GM18907 (cell line): ENCODE results near the gene CKM.
"Not testable (repeated sequence)": the region's sequence is repeated elsewhere in the genome, so short reads cannot be mapped to it uniquely, and the experiment has no call there.

Source experiments
- ATAC-seq: cut with Tn5 transposase; IDR thresholded peaks from one replicate; pipeline ENCODE4 v1.9.1; 2021; ENCODE audit warnings: mild to moderate bottlenecking, moderate library complexity; ENCODE audit not compliant: unreplicated experiment

The CKM gene

DNA sequence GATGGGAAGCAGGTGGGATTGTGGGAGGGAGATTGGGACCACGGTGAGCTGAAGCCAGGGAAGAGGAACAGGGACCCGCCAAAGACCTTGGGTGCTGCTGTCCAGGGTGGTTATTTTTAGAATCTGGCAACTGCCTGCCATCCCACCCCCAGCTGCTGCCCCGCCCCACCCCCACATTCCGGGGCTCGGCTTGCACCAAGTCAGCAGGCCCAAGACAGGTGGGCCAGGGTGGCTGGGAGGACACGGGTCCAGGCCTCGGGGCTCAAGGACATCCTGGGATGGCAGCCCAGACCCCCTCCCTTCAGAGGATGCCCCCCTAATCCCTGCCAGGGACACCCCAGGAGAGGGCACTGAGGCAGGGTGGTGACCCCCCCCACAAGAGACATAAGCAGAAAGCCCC, 827 bp downstream of the CKM start:
- no peak for ATAC-seq

DNA sequence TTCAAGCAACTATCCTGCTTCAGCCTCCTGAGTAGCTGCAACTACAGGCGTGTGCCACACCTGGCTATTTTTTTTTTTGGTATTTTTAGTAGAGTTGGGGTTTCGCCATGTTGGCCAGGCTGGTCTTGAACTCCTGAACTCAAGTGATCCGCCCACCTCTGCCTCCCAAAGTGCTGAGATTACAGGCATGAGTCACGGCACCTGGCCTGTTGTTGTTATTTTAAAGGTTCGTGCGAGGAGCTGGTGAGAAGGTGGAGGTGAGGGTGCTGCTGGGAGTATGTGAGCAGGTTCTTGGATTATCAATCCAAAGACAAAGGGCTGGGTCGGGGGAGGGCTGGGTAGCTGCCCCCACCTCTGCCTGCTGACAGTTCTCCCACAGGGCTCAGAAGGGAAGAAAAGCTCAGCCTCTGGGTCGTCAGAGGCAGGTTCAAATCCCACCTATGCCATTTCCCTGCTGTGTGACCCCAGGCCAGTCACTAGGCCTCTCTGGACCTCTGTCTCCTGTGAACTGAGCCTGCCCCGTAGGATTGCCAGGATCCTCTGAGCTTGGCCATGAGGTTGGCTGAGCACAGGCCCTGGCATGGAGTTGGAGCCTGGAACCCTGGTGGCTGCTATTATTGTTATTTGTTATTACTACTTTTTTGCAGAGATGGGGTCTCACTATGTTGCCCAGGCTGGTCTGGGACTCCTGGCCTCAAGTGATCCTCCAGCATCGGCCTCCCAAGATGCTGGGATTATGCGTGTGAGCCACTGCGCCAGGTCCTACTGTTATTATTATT, 1.5 kb downstream of the CKM start:
- no peak for ATAC-seq

DNA sequence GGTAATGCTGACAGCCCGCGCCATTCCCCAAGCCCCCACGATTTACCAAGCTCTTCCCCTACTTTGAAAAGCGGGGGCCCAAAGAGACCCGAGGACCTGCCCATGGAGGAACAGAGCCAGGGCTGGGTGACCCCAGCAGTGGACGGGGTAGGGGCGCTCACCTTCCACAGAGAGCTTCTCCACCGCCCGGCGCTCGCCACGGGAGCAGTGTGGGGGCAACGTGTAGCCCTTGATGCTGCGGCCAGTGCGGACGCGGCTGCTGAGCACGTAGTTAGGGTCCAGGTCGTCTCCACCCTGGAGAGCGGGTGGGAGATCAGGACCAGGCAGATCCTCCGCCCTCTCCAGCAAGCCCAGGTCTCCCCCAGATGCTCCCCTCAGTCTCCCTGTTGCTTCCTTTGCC, 7.4 kb downstream of the CKM start:
- ATAC-seq, result no peak

DNA sequence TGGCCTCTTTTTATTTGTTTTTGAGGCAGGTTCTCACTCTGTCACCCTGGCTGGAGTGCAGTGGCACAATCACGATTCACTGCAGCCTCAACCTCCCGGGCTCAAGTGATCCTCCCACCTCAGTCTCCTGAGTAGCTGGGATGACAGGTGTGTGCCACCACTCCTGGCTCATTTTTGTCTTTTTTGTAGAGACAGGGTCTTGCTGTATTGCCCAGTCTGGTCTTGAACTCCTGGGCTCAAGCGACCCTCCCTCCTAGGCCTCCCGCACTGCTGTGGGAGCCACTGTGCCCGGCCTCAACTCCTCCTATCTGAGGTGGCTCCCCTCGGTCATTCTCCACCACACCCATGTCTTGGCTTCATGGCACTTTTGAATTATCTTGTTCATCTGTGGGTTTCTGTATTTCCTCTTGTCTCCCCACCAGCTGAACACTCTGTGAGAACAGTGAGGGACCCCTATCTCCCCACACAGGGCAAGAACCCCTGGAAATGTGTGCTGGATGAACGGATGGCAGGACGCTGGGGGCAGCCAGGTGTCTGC, 7.9 kb downstream of the CKM start:
- ATAC-seq, result no peak

DNA sequence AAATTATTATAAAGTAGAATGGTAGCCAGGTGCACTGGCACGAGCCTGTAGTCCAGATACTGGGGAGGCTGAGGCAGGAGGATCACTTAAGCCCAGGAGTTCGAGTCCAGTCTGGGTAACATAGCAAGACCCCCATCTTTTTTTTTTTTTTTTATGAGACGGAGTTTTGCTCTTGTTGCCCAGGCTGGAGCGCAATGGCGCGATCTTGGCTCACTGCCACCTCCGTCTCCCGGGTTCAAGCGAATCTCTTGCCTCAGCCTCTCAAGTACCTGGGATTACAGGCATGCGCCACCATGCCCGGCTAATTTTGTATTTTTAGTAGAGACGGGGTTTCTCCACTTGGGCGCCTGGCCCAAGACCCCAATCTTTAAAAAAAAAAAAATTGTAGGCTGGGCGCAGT, 10.4 kb downstream of the CKM start:
- not testable (repeated sequence) for ATAC-seq

DNA sequence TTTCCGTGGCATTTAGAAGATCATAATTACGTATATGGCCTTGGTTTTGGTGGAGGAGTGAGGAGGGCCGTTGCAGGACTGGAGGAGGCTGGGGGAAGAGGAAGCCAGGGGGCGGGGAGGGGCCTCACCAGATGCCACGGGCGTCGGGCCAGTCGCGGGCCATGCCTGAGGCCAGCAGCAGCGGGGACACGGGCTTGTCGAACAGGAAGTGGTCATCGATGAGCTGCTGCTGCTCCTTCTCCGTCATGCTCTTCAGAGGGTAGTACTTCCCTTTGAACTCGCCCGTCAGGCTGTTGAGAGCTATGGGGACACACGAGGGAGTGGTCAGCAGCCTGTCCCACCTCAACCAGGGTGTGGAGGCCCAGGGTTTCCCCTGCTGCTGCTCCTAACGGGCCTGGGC, 11.1 kb downstream of the CKM start:
- no peak for ATAC-seq

DNA sequence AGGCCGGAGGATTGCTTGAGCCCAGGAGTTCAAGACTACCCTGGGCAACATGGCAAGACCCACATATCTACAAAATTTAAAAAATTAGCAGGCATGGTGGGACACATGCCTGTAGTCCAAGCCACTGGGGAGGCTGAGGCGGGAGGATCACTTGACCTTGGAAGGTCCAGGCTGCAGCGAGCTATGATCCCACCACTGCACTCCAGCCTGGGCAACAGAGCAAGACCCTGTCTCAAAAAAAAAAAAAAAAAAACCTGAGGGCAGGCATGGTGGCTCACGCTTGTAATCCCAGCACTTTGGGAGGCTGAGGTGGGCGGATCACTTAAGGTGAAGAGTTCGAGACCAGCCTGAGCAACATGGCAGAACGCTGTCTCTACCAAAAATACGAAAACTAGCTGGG, 13.4 kb downstream of the CKM start:
- ATAC-seq, result not testable (repeated sequence)

DNA sequence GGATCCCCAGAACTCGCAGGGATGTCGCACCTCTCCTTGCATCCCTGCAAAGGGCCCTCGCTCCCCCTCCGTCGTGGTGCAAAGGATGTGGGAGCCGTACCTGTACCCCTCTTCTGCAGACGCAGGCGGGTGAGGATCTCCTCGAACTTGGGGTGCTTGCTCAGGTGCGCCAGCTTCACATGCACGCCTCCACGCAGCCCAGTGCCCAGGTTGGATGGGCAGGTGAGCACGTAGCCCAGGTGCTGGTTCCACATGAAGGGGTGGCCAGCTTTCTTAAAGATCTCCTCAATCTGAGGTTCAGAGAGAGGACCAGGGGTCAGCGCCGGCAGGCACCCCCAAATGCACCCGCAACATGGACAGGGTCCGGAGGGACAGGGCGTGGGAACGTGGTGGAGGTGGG, 15.3 kb downstream of the CKM start:
- no peak for ATAC-seq

DNA sequence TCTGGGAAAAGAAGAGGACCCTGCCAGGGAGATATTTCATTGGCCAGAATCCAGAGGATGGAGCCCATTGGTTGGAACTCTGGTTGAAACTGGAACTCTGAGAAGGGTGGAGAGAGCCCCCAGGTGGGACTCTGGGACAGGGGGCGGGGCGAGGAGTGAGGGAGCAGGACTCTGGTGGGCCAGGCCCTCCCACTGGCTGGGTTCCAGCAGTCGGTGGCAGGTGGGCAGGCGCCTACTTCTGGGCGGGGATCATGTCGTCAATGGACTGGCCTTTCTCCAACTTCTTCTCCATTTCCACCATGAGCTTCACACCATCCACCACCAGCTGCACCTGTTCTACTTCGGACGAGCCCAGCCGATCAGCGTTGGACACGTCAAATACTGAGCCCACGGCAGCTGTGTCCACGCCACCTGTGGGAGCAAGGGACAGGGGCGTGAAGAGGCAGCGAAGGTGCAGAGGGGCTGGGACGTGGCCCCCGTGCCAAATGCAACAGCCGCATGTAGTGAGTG, 16.1 kb downstream of the CKM start:
- no peak for ATAC-seq

DNA sequence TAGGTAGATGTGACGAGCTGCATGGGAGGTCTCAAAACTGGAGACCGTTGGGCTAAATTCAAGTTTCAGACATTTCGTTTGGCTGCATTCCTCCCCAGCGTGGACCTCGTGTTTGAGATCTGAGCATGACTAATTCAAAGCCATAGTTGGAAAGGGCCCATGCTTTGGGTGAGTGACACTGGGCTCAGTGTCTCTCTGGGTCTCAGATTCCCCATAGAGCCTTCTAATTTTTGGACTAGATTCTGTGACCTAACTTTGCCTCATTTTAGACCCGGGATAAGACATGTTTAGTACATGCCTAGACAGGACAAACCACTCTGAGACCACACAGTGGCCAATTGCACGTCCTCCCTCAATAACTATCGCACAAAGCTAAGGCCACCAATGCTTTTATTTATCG, 16.6 kb downstream of the CKM start:
- no peak for ATAC-seq

DNA sequence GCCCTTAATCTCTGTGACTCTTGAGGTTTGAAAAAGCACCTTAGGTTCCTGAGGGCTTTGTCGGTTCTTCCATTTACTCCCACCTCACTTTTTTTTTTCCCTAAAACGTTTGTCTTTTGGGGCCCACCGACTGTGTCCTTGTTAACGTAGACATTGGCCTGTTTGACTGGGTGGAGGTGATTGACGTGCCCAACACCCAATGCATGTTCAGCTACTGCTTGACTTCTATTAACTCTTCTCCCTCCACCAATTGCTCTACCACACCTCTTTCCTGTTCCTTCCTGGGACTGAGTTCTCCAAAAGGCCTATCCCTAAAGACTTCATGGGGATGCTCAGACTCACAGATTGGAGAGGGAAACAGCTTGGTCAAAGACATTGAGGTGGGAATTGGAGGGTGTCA, 17.3 kb downstream of the CKM start:
- no peak for ATAC-seq

DNA sequence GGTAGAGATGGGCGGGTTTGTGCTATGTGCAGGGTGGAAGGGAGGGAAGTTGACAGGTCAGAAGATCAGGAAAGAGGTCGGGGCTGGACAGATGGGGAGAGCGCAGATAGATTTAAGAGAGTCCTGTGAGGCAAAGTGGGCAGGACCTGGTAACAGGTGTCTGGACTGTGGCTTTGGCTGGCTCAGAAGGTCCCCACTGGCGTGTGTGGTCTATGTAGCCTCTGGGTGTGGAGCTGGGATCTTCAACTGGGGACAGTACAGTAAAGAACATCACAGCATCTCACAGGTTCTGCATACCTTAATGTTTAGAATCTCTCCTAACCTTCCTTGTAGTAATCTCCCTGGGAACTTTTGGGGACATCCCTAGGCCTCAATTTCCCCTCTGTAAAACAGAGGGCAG, 17.7 kb downstream of the CKM start:
- no peak for ATAC-seq

DNA sequence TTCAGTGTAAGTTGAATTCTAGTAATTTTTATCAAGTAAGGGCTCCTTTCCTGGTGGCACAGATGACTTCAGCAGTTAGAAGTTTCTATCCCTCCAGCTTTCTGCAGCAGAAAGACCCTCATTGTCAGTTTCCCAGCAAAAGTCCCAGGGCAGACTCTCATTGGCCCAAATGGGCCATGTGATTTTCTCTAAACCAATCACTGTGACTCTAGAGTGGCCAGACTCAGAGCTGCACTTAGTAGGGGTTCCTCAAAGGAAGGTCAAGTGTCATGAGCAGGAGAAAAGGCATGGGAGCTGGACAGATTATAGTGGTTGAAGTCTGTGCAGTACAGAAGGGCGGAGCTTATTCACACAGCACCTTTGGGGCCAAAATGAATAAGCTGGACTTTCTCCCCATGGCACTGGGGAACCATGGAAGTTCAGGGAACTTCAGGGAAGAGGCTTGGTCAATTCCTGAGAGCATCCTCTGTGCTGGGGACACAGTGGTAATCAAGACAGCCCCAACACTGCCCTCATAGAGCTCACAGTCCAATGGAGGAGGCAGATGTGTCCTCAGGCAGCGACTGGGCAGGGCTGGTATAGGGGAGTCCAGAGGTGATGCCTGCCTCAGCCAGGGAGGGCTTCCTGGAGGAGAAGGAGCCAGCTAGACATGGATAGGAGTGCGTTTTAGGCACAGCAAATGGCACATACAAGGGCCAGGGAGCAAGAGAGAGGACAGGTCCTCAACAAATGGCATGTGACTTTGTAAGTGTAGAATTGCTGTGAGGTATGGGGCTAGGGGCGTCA, 18.3 kb downstream of the CKM start:
- ATAC-seq, result no peak

DNA sequence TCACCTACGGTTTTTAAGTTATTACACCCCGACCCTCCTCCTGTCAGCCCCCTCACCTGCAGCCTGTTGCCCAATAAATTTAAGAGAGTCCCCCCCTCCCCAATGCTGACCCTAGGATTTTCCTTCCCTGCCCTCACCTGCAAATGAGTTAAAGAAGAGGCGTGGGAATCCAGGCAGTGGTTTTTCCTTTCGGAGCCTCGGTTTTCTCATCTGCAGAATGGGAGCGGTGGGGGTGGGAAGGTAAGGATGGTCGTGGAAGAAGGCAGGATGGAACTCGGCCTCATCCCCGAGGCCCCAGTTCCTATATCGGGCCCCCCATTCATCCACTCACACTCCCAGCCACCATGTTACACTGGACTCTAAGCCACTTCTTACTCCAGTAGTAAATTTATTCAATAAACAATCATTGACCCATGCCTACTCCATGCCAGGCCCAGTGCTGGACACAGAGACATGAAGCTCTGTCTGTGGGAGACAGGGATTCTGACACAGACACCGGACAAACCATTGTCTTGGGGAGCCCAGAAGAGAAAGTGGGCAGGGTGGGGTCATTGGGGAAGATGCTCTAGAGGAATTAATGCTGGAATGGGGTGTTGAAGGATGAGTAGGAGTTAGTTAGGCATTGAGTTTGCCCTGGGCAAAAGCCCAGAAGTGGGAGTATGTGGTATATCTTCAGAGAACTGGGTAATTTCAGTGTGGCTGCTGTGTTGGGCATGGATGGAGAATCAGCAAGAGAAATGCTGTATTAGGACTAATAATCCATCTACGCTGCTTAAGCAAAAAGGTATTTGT, 19.2 kb downstream of the CKM start:
- no peak for ATAC-seq

DNA sequence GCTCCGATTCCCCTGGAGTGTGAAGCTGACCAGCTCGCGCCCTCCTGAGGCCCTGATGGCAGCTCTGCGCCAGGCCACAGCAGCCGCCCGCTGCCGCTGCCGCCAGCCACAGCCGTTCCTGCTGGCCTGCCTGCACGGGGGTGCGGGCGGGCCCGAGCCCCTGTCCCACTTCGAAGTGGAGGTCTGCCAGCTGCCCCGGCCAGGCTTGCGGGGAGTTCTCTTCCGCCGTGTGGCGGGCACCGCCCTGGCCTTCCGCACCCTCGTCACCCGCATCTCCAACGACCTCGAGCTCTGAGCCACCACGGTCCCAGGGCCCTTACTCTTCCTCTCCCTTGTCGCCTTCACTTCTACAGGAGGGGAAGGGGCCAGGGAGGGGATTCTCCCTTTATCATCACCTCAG, 20.3 kb downstream of the CKM start:
- no peak for ATAC-seq

DNA sequence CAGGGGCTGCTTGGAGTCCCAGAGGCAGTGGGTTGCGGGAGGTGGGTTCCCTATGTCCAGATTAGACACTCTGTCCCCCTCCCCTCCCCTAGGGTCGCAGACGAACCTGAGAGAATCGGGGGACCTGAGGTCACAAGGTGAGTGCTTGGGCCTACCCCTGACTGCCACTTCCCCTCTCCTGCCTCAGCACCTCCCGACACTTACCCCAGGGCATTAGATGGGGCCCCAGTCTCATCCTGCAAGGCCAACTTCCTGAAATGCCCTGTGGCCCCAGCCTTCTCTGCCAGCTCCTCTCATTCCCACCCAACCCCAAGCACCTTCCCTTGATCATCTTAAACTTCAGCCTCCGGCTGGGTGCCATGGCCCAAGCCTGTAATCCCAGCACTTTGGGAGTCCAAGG, 23.0 kb downstream of the CKM start:
- no peak for ATAC-seq

DNA sequence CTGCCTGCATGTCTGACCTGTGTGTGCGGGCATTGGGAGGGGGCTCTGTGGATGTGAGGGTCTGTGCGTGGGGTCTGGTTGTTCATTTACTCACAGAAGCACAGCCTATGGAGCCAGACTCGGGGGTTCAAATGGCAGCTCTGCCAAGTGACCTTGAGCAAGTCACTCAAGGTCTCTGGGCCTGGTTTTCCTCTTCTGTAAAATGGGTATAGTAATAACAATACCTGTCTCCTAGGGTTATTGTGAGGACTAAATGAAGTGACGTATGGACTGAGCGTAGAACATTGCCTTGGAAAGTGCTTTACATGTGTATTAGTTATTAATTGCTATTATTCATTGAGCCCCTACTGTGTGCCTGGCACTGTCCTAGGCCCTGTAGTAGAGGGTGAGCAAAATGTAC, 24.4 kb downstream of the CKM start:
- ATAC-seq, result no peak

DNA sequence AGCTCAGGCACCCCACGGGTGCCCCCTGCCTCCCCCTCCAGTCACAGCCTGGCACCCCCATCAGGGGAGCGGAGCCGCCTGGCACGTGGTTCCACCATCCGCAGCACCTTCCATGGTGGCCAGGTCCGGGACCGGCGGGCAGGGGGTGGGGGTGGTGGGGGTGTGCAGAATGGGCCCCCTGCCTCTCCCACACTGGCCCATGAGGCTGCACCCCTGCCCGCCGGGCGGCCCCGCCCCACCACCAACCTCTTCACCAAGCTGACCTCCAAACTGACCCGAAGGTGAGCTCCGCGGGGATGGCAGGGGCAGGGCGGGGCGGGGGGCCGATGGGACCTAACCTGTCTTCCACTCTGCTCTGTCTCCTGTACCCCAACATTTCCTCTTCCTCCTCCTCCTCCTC, 25.0 kb downstream of the CKM start:
- ATAC-seq, result no peak

DNA sequence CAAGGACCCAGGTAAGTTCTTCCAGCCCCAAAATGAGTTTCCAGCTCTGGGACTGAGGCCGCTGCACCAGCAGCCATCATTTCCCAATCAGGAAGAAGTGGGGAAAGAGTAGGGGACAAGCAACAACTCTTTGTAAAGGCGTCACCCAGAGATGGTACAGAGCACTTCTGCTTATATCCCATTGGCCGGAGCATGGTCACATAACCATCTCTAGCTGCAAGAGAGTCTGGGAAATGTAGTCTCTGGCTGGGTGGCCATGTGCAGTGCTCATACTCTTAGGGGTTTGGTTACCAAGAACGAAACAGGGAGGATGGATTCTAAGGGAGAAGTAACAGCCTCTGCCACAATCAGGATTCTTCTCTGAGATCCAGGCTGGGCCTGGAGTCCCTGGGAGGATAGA, 26.3 kb downstream of the CKM start:
- ATAC-seq, result no peak

DNA sequence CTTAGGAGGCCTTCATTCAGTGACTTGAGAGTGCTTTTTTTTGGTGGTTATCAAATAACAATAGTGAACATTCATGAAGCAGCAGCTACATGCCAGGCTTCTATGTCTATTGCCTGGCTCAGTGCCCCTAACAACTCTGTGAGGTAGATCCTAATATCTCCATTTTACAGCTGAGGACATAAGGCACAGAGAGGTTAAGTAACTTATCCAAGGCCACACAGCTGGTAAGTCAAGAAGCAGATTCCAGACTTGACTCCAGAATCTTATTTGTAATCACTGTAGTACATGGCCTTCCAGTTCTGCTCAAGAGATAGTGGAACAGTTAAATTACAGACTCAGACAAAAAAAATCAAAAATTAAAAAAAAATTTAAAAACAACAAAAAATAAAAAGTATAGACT, 26.8 kb downstream of the CKM start:
- no peak for ATAC-seq

DNA sequence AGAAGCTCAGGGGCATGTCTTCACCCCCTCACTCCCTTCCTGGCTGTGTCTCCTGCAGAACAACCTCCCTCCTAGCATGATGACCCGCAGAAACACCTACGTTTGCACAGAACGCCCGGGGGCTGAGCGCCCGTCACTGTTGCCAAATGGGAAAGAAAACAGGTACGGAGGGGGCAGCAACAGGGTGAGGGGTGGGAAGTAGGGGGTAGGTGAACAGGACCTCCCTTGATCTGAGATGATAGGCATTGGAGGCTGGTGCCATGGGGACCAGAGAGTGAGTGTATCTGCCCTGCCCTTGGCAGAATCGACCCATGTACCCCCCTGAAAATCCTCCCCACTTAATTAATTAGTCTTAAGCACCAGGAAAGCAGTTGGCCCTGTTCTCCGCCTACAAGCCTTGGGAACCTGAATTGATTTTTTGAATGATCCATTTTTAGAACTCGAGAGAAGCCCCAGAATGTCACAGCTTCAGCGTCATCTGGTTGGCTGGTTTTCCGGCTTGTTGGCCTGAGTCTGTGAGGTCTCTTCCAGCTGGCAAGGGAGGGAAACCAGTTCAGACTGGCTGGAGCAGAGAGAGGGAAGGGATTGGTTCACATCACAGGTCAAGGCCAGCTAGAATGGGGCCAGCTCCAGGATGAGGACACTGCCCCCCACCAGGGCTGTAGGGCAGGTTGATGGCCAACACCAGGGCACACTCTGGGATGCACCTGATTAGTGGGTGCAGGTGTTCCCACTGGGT, 28.2 kb downstream of the CKM start:
- no peak for ATAC-seq
